Stimulated activated CD4-positive, alpha-beta T cell treated with anti-CD3 and anti-CD28 coated beads, Interleukin-15, amount 100 ng/mL, for 48 hours (primary cell): ENCODE data around the gene CLEC3B.
"Not testable (repeated sequence)": the region's sequence is repeated elsewhere in the genome, so short reads cannot be mapped to it uniquely, and the experiment has no call there.

Experiments
- DNase-seq, 2 donors: peaks; one replicate each; pipeline ENCODE4 v3.0.0-alpha.2; 2020; ENCODE audit warnings: low read depth in 2 of 2

Gene CLEC3B, protein sequence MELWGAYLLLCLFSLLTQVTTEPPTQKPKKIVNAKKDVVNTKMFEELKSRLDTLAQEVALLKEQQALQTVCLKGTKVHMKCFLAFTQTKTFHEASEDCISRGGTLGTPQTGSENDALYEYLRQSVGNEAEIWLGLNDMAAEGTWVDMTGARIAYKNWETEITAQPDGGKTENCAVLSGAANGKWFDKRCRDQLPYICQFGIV

DNA sequence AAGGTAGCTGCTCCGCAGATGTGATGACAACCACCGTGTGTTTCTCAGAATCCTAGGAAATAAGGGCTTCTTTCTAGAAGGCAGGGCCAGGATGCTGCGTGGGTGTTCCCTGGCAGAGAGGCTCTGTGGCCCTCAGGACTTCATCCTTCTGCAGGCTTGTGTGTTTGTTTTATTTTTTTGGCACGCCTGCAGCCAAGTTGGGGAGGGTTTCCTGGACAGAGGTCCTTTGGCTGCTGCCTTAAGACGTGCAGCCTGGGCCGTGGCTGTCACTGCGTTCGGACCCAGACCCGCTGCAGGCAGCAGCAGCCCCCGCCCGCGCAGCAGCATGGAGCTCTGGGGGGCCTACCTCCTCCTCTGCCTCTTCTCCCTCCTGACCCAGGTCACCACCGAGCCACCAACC is at the start of gene CLEC3B:
Gene CLEC3B (plus strand): TSS at position 266 of the 400 bp plus-strand sequence. CDS start 60 bp downstream, at position 326.
- DNase-seq: no peak

DNA sequence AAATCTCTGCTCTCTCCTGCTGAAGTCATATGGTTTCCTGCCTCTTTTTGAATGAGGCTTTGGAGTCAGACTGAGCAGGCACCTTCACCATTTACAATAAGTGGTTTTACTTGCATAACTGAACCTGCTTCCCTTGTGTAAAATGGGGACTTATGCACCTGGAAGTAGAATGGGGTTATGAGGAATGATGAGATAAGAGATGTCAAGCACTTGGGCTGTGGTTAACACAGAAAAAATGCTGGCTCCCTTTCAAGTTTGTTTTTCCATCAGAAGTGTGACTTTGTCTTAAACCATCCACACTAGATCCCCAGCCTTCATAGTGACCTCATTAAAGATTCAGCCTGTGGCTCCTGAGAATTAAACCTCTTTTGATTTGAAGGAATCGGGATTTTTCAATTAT is 44.9 kb upstream of the CLEC3B start:
- no peak for DNase-seq

DNA sequence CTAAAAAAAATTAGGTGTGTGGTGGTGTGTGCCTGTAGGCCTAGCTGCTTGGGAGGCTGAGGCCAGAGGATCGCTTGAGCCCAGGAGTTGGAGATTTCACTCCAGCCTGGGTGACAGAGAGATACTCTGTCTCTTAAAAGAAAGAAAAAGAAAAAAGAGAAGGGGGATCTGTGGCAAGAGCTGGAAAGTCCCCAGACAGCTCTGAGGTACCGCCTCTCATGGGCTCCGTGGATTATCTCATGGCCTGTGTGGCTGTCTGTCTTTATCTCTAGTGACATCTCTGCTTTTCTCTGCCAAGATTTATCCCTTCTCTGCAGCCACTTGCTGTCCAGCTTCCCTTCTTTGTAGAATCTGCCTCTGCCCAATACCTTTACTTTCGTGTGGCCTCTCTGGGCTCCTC is 44.4 kb upstream of the CLEC3B start:
- no peak for DNase-seq

DNA sequence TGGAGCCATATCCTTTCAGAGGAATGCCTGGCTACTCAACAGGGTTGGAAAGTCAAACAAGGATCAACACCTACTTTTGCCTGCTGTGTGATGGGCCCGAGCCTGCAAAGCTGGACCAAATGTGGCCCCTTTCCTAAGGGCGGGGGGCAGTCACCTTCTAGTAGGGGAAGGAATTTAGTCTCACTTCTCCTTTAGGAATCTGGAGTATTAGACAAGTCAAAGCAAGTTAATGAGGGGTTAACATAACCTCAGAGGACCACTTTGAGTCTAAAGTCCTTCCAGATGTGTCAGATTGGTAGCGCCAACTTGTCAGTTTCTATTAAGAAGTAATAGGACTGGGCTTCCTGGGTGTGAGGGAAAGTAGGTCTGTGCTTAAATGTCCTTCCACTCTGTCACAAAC is 43.3 kb upstream of the CLEC3B start:
- DNase-seq: no peak

DNA sequence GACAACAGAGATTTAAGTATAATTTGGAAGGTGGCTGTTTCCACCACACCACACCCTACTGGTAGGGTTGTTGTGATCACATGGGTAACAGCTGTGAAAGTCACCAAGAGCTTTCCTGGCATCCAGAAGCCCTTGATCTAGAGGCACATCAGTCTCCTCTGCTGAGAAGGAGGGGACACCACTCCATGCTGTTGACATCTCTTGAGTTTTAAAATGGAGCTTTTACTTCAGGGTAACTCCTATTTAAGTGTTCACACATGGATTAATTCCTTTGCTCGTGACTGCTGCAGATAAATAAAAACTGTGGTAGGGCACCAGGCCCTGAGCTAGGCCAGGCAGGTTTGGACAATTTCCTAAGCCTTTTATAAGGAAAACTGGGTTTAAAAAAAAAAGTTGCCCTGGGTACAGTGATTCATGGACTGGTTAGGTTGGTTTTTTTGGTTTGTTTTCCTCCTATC is 42.6 kb upstream of the CLEC3B start:
- DNase-seq: no peak

DNA sequence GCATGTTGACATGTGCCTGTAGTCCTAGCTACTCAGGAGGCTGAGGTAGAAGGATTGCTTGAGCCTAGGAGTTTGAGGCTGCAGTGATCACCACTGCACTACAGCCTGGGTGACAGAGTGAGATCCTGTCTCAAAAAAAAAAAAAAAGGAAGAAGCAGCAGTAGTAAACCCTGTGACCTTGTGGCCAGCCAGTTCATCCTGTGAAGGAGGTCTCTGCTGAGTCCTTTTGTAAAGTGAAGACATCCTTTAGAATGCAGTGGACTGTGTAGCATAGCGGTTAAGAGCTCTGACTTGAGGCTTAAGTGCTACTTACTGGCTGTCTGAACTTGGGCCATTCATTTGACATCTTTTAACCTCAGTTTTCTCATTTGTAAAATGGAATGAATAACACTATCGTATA is 41.8 kb upstream of the CLEC3B start:
- DNase-seq: no peak

DNA sequence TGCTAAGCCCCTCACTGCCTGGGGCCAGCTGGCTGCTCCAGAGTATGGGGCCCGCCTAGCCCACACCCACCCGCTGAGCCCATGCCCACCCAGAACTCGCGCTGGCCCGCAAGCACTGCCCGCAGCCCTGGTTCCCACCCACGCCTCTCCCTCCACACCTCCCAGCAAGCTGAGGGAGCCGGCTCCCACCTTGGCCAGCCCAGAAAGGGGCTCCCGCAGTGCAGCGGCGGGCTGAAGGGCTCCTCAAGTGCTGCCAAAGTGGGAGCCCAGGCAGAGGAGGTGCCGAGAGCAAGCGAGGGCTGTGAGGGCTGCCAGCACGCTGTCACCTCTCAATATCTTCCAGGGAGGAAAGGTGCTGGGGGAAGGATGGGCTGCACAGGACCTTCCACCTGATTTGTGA is 39.8 kb upstream of the CLEC3B start:
- DNase-seq: not testable (repeated sequence)

DNA sequence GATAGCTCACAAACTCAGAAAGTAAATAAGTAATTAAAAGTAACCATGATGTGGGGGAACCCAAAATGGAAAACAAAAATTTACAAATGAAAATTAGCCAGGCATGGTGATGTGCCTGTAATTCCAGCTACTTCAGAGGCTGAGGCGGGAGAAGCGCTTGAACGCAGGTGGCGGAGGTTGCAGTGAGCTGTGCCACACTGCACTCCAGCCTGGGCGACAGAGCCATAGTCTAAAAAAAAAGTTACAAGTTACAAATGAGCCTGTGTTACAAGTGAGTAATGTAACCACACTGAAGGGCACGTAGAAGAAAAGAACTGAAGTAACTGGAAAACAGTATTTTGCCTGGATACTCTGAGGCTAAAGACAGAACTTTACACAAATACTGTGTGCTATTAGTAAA is 38.8 kb upstream of the CLEC3B start:
- DNase-seq: no peak

DNA sequence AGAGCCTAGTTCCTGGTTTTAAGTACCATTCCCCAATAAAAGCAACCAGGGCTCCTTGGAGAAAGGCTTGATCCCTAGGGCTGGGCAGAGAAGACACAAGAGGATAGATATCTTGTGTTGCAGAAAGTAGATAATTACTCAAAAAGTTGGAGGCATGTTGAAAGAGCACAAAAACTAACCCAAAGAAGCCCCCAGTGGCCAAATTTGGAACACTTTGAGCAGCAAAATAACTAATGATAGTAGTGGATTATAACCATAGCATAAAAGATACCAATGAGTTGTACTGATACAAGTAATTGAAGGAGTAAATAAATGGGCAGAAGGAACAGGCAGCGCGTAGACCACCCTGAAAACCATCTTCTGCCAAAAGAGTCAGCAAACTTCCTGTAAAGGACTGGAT is 38.0 kb upstream of the CLEC3B start:
- DNase-seq: no peak

DNA sequence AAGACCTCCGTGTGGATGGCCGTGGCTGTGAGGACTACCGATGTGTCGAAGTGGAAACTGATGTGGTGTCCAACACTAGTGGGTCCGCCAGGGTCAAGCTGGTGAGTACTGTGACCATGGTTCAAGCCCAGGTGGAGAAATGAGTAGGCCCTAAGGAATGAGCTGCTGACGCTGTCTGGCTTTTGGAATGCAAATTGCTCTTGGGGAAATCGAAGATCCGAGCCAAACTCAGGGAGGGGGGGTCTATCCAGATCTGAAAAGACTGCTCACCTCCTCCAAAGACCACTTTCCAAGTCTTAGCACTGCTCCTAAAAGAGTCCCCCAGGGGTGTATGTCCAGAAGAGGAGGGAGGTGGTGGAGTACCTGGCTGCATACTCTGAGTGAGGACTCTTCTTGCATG is 37.0 kb upstream of the CLEC3B start:
- no peak for DNase-seq

DNA sequence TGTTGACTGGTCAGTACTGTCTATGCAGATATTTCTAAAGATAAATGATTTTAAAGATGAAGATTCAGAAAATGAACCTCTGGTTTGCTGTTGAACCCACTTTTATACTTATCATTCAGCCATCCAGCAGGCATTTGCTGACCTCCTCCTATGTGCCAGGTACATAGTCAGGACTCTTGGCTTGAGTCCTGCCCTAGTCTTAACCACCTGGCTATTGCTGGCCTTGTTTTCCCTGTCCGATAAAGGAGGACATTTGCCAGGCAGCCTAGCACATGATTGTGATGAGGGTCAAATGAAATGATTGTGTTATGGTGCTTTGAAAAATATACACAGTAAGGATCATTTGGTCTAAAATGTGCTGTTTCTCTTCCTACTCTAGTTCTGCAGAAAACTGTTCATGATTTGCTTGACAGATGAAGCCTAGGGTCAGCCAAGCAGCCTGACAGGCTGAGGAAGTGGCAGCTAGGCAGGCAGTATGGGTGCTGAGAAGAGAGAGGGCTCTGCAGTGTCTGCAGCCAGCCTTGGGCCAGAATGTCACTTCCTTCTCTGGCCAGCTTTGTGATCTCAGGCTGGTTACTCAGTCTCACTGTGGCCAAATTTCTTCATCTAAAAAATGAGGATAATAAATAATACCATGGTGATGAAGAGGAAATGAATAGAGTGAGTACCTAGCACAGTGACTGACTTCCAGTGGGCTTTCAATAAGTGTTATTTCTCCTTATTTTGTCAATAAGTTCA is 36.3 kb upstream of the CLEC3B start:
- no peak for DNase-seq

DNA sequence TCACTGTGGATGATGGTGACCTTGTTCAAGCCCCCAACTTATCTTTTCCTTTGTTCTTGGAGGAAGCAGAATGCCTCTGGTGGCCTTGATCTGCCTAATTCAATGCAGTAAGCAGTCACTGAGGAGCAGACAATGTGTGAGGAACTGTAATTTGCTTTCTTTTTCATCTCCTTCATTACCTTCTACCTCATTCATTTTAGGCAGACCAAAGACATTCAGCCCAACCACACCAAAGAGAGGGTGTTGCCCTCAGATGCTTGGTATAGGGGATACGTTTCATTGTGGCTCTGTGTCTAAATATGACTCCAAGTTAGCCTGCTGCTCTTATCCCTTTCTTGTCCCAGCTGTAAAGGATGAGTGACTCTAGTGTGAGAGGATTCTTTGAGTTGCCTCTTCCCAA is 34.8 kb upstream of the CLEC3B start:
- DNase-seq: no peak

DNA sequence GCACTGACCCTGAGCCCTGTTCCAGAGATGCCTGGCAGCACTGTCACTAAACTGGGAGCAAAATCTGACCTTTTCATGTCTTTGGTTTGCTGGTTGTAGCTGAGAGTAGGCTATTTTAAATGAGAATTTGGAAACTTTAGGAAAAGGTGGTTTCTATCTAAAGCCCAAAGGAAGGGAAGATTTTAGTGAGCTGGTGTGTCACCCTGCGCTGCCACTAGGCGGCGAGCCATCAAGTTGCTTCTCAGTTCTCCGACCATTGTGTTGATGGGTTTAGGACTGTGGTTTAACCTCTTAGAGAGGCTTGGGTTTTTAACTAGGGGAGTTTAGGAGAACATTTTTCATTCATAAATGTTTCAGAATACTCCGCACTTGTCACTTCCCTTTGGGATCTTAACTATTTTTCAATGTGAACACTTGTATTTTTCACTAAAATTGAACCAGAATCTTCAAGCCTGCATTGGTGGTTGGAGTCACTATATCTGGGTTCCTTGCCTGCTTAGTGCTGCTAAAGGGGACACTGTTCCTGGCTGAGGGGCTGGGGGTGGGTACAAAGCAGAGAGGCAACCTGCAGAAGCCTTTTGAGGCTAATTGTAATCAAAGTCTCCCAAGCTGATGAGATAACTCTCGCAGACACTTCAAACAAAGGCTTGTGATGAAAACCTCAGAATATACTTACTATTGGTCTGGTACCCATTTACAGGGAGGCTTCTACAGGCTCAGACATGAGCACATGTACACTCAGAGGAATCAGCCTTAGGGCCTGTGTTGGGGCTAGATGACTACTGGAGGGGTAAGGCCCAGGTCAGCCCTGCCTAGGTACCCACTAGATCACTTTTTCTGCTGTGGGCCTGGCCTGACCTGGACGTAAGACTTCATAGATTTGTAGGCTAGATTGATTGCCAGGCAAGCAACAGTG is 33.3 kb upstream of the CLEC3B start:
- DNase-seq: no peak

DNA sequence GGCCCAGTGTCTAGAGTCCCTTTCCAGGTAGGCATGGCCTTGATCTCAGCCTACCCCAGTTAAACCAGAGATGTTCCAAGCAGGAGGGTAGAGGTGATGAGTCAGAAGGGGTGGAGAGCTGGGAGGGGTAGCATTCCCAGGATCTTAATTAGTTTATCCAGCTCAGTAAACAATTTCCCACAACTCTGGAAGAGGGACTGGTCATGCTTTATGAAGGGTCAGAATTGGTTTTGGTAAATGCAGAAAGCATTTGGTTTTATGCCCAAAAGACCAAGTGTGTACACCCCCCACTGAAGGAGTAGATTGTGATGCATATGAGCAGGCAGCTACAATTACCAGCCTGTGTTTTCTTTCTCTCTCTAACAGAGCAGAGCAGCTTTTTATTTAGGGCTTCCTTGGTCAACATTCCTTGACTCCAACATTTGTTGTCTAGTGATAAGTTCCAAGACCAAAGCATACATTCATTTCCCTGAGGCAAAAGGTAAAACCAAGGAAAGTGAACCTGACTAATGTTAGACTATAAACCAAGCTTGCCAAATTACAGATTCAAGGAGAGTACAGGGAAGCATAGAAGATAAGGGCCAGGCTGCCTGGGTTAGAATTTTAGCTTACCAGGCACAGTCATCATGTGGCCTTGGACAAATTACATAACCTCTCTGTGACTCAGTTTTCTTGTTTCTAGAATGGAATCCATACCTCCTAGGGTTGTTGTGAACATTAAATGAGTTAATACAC is 32.5 kb upstream of the CLEC3B start:
- no peak for DNase-seq

DNA sequence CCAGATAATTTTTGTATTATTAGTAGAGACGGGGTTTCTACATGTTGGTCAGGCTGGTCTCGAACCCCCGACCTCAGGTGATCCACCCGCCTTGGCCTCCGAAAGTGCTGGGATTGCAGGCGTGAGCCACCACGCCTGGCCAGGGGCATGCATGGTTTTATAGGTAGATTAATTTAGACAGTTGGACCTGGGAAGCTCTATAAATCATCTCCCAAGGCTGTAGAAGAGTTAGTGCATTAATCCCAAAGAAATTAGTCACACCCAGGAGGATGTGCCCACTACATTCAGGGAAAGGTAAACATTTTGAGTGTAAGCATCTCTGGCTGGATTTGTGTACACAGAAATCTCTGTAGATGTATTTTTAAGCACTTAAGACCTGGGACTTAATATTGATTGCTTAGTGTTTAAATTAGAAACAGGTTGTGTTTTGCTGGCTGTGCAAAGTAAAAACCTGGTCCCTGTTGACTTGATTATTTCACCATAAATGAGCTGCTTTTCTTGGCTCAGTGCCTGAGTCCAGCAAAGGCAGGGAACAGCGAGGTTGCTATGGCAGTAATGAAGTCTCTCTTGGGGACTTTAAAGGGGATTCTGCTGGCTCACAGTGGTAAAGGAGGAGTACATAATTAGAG is 30.8 kb upstream of the CLEC3B start:
- DNase-seq: no peak

DNA sequence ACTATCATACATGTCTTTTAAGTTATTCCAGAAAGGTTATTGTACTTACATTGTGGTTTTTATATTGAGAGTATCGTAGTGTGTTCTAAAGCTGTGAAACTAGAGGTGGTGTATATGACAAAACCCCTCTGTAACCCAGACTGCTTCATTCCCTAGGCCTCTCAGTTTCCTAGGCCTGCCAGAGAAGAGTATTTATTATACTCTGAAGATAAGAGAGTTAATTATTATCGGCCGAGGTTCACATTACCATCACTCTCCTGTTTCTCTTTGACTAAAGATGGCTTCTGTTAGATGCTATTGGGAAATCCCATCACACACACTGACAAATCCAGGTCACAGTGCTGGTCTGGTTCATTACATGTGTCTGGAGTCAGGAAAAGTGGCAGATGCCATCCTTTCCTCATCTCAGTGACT is 29.5 kb upstream of the CLEC3B start:
- no peak for DNase-seq

DNA sequence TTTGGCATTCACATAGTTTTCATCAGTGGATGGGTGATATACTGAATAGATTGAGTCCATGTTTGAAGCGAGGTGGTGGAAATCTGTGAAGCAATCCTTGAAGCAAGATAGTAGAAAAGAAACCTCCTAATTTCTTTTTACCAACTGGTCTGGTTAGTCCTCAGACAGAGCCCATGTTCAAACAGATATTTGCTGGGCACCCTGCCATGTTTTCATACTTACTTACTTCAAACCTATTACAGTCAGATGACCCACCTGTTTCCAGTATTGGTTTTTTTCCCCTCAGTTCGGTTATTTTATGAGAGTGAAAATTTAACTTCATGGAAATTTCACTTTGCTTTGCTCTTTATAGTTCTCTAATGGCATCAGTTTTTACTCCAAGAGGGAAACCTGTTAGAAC is 26.3 kb upstream of the CLEC3B start:
- DNase-seq: no peak

DNA sequence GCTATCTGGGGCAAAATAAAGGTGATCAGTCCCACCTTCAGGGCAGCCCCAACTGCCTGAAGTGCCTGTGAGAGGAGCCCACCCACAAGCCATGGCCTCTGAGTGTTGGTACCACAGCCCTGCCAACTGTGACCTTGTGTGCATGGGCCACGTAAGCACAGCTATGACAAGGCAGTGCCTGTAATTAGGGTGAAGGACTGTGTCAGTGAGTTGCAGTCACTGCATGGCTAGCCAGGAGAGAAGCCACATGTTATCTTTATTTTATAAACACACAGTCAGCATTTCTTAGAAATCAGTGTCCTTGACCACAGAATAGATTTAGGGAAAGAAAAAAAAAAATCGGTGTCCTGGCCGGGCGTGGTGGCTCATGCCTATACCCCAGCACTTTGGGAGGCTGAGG is 25.3 kb upstream of the CLEC3B start:
- DNase-seq: no peak

DNA sequence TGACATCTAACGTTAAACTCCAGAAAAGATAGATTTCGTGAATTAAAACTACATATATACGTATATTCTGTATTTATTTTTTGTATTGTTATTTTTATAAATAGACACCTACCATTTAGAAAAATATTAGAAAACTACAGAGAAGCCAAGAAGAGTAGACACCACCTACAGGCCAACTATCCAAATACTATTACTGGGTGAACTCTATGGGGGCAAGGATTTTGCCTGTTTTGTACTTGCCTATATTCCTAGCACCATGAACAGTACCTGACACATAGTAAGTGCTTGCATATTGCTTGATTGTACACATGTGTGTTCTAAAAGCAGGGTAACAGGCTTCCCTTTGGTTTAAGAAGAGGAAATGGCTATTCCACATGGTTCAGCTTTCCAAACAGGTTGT is 24.4 kb upstream of the CLEC3B start:
- DNase-seq: no peak

DNA sequence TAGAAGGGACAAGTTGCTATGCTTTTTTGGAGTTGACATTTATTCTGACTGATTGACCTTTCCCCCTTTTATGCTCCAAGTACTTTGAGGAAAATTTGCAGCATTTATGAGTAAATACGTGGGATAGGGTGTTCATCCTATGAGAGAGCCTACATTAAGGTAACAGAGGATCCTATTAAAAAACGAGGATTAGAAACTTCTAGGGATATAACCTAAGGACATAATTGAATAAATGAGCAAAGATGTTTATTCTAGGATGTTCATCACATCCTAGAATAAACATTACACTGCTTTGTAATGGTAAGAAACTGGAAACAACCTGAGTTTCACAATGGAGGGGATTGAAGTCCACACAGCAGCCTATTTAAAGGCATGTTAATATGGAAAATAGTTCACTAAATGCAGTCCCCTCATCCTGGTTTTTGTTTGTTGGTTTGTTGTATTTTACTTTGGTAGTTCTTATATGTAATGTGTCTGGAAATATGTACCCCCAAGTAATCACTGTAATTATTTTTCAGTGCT is 23.9 kb upstream of the CLEC3B start:
- no peak for DNase-seq

DNA sequence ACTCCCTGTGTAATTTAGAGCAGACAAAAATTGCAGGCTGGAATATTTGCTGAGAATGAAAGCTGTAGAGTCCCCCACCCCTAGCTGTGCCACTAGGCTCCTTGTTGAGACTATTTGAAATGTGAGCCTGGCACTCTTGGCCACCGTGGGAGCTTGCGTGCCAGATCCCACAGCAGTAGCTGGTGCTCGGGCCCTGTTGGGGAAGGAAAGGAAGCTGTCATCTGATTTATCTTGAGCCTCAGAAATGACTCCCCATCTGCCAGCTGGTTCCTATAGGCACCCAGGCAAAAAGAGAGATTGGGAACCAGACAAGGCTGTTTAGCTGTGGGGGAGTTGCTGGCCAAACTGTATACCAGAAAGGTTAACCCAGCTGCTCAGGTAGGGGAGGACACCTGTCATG is 23.4 kb upstream of the CLEC3B start:
- DNase-seq: no peak
